ENCODE data around the gene RIBC2. TPM values are rescaled to one million over a fixed set of nuclear protein-coding genes. Genes with fewer than 3 reads are reported as not detected.

The RIBC2 gene
- total RNA-seq, 1 experiment from 2014 or later = 1.6 TPM

Other genes starting within 250 kb of the RIBC2 start
- 56.5 and 68.1 TPM in 2 replicates for gene NUP50, start 249.8 kb upstream of the RIBC2 start, total RNA-seq (2014; rRNA removed; shearing (Covaris generic); ENCODE audit: low replicate concordance)
- 102 and 131 TPM in 2 replicates for gene KIAA0930, start 172.8 kb upstream of the RIBC2 start, total RNA-seq (2014; rRNA removed; shearing (Covaris generic); ENCODE audit: low replicate concordance)
- 2.1 and 5.9 TPM in 2 replicates for gene UPK3A, start 128.7 kb upstream of the RIBC2 start, total RNA-seq (2014; rRNA removed; shearing (Covaris generic); ENCODE audit: low replicate concordance)
- 14.6 and 35.8 TPM in 2 replicates for gene FAM118A, start 103.8 kb upstream of the RIBC2 start, total RNA-seq (2014; rRNA removed; shearing (Covaris generic); ENCODE audit: low replicate concordance)
- 0.27 and 2.5 TPM in 2 replicates for gene SMC1B, start 94 bp upstream of the RIBC2 start, total RNA-seq (2014; rRNA removed; shearing (Covaris generic); ENCODE audit: low replicate concordance)
- 67.6 and 85.4 TPM in 2 replicates for gene FBLN1, start 89.2 kb downstream of the RIBC2 start, total RNA-seq (2014; rRNA removed; shearing (Covaris generic); ENCODE audit: low replicate concordance)

Data from Caki2 (cell line).